T-helper 1 cell (primary cell): ENCODE measurements around the gene MYO5B.

Source experiments
- DNase-seq, 5 donors: peaks; one replicate each; pipeline ENCODE4 v3.0.0-alpha.2; 2012 to 2020

The MYO5B gene

DNA sequence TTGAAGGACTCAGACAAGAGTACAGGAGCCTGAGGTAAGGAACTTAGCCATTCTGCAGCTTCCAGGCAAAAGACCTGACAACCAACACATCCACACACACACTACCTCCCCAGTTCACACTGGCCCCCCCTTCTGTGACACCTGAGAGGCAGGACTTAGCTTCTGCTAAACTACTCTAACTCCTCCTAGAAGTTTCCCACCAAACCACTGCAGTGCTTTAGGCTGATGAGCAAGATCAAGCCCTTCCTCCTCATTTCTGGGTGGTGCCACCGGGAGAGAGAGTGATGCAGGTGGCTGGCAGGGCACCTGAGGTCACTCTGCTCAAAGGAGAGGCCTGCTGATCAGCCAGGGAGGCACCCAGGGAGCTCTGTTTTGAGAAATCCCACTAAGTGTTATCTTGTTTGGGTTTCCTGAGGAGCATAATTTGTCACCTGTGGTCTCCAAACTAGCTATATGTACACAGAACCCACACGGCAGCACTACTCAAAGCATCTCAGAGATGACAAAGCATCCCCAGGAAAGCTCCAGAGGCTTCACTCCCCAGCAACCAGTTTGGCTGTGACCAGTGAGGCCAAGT, 188.4 kb downstream of the MYO5B start:
- no peak for DNase-seq

DNA sequence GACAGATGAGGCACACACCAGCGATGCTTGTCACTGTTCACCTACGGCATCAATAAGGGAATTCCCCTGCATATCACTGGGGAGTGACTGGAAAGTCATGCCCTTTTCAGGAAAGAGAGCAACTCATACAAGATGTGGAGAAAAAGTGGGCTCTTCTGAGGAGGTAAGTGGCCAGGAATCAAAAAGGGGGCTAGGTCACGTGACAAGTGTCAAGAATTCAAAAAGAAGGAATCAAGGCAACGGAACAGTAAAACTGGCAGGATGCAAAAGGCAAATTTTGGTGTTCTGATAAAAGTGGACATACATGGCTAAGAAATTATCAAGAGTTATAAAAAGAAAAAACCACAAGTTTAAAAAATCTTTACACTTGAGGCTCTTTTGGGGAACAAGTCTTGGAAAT, 190.9 kb downstream of the MYO5B start:
- no peak for DNase-seq

DNA sequence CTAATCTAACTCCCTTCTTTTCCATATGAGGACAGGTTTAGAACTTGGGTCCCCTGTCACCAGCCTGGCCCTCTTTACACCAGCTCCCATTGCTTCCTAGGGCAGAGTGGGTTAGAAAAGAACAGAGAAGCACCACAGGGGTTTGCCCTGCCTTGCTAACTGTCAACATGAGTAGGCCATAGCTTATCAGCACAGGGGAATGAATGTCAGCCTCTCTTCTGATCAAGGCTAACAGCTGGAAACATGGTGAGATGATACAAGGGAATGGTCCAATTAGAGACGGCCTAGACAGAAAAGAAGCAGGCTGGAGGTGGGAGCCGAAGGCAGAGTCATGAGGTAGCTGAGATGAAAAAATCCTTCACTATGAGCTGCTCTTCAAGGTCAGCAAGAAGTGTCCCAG, 192.2 kb downstream of the MYO5B start:
- DNase-seq = no peak

DNA sequence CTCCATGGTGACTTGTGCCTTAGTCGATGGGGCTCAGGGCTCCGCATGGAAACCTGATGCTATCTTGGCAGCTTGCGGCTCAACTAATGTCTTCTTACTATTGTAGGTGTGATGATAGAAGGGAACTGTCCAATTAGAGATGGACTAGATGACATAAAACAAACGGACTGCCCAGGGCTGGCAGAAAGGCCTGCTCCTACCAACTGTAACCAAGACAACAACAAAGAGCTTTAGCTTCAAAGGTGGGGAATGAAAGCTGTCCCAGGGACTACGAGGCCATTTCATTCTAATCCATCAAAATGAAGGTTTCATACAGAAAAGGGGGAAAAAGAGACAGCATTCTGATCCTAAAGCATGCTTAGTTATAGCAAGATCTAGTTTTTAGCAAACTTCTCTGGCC, 194.7 kb downstream of the MYO5B start:
- DNase-seq = no peak

DNA sequence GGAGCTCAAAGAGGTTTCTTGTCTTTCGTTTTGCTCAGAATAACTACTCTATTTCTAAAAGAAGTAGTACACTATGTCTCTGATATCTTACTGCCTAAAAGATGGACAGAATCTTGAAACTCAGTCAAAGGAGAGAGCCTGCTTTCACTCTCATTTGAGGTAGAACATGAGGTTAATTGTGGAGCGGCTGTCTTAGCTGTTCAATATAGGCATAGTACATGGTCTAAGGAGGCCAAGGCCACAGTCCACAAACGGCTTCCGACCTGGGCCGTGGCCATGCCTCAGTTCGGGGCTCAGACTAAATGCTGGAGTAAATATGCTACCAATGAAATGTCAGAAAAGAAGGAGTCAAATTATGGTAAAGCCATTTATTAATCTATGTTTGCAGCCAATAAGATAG, 195.8 kb downstream of the MYO5B start:
- DNase-seq = no peak

DNA sequence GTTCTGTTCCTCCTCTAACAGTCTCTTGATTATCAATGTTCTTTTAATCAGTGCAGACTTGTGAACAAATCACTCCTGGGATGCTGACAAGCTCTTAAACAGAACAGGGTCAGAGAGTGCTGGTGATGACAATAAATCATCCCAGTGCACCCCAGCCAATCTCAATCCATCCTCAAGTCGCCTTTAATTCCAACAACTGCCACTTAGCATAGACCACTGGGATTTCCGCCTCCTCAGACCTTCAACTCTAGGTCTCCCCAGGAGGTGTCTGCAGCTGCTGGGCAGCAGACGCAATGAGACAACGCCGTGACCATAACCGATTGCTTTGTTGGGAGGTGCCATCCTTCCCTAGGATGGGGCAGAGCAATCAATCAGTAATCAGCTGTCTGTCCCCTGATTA, 197.4 kb downstream of the MYO5B start:
- no peak for DNase-seq

DNA sequence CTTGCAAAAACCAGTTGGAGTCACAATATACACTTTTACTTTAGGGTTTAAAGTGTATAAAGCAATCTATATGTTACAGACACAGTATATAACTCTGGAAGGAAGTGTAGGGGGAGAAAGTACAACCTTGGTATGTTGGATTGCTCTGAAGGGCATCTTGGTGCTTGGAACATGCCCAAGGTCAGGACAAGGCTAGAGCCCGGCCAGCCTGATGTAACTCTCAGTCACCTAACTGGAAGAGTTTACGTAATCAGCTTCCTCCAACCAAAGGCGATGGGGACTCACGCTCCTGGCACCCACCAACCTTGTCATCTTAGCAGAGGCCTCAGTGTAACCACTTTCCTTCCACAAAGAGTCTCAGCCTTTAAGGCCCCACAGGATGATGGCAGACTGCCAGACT, 200.5 kb downstream of the MYO5B start:
- no peak for DNase-seq

DNA sequence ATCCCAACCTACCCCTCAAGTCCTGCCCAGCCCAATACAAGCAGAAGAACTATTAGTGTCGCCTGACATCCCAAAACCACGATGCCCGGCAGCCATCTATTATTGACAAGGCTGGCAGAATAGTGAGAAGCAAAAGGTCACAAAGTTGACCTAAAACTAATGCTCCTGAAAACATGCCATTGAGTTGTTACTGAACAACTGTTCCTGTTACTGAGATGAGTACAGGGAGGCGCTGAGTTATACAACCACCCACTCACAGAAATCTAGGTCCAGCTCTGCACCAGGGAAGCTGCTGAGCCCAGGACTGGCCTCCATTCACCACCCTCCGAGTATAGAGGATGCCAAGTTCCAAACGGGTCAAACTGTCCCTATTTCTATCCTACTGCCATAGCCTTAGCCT, 201.6 kb downstream of the MYO5B start:
- no peak for DNase-seq

DNA sequence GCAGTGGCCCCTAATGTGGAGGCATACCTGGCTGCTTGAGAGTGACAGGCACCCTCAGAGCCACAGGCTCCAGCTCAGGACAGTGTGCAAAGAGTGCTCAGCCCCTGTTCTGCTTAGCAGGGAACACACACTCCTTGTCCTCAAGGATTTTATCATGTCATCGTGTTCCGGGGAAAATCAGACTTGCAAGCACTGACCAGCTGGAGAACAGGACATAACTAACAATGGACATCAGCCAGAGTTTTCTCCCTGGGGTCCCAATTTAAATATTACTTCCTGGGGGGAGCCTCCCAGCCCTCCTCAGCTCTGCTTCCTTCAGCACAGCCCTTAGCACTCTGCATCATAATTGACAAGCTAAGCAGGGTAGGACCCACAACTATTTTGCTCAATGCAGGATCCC, 206.2 kb downstream of the MYO5B start:
- DNase-seq = no peak

DNA sequence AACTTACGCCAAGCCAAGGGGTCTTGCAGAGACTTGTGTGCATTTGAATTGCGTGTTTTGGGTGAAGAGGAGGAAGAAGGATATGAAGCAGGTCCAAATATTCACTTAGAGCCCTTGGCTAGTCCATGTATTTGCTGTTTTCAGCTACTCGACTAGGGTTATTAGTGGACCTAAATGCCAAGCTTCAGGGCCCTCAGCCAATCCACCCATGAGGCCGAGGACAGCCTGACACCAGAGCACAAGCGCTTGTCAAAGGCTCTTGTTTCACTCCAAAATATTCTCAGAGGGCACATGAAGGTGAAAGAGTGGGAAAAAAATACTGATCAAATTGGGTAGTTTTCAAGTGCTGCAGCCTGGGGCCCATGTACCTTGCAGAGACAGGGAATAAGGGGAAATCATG, 206.8 kb downstream of the MYO5B start:
- no peak for DNase-seq

DNA sequence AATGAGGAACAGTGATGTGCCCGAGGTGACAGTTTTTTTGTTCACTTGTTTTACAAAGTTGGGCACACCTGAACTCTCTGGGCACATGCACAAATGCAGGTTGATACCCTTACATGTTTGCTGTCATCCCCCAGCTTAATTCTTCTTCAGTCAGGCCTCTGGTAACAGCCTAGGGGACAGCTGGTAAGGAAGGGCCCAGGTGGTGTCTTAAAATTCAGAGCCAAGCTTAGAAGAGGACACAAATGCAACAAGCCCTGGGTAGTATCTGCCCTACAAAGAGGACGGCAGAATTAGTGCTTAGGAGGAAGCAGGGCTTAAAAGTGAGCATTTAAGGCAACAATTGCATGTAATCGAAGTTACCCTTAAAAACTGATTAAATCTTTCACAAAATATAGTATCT, 209.7 kb downstream of the MYO5B start:
- DNase-seq = no peak

DNA sequence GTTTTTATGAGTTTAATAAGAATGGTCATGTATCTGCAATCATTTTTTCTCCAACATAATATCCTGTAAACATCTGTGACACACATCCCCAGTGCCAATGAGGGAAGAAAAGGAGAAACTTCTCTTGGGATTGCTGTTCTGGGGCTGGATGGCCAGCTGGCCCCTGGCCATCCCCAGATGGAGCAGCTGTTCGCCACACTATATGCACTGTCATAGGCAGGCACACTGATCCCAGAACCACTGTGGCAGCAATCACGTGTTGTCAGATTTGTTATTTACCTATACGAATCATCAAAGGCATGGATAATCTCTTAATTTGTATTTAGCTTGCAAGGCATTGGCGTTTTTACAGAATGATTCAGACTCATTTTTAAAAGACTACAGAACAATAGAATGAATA, 214.1 kb downstream of the MYO5B start:
- no peak for DNase-seq

DNA sequence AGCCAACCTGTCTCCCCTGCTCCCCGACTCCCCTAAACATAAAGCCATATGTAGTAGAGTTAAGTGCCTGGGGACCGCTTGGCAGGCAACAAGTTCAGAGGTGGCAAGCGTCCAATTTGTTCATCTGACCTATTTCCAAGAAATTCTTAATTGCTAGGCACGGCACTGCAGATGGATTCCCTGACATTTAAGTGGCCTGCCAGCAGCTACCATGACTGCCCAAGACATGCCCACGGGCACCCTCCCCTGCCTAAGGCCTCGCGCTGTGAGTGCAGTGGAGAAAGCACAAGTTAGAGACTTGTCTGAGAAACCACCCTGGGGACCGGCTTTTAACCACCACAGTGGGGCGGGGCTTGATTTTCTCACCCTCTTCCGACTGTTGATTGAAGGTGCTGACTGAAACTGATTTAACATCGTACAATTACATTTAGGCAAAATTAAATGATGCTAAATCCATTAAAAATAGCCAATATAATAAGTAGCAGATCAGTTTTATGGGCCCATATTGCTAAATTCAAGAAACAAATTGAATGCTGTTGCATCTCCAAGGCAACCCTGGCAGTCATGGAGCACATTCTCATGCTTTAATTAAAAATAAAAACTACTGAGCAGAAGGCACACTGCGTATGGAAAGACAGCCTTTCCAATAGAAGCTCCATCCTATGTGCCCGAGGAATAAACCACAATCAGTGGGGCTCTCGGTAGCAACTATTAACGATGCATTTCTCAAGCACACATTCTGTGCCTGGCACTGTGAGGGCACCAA, 218.0 kb downstream of the MYO5B start:
- DNase-seq = no peak

DNA sequence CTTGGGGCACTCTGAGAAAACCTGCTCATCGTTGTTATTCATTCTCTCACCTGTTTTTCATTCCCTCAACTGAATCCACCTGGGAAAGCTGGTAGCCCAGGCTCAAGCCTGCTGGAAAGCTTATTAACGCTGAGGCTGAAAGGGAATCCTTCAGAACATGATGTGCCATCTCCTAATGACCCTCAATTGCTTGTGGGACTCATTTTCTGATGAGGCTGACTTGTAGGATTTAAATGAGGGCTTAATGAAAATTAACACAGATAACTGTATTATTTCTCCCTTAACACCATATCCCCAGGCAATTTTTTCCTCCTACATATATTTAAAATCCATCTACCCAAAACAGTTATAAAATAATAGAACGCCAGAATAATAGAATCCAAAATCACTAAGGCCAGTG, 218.9 kb downstream of the MYO5B start:
- DNase-seq = no peak

DNA sequence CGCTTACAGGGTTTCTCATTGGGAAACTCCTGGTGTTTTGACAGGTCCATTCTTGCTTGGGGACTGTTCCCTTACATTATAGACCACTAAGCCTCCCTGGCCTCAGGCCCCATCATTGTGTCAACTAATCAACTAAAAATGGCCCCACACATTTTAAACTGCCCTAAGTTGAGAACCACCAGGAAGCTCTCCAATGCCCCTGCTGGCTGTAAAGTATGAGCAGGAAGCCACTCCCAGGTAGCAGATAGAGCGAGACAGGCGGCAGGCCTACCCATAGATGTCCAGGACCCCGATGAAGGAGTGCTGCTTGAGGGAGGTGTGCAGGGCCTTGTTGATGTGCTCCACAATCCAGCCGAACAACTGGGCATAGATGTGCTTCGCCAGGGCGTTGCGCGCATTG, 220.9 kb downstream of the MYO5B start:
- DNase-seq = no peak

DNA sequence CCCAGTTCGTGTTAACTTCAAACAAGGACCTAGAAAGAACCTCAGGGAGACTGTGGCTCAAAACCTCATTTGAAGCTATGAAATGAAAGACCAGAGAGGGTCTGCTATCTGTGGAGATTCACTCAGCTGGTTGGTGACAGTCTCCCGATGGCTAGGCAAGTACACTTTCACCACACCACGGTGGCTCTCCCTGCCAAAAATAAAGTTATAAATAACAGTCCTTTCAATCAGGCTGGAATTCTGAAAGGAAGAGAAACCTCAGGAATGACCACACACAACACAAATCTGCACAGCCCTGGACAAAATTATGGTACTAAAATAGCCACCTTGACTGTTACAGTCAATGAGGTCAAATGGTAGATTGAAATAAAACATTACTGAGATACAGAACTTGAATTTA, 221.4 kb downstream of the MYO5B start:
- DNase-seq = no peak

DNA sequence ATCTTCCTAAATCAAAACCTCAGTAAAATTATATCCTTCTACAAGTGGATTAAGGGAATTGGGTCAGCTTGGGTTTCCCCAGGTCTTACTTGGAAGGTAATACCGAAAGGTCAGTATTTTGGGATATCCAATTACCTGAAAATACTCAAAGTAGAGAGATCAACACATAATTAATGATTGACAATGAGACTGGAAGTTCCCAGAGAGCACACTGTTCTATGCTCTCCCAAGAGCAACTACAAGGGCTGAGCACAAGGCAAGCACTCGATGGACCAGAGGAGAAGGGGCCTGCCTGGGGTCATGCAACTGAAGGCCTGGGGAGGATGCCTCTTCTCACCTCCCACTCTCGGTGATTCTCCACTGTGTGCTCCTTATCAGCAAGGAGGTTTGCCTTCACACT, 222.4 kb downstream of the MYO5B start:
- no peak for DNase-seq

DNA sequence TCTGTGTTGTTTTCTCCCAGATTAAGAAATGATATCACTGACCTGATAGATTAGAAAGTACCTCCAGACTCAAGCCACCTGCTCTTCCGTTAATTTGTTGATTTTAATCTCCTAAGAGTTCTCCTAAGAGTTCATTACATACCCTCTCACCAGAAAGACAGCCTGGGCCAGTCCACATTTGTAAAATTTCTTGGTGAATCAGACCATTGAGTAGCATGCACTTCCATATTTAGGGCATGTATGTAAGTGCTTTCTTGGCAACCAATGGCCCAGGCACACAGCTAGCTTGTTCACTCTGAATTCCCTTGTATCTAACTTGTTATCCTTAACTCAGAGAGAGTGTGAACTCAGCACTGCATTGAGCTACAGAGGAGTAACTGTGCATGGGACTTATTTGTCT, 223.5 kb downstream of the MYO5B start:
- DNase-seq = no peak

DNA sequence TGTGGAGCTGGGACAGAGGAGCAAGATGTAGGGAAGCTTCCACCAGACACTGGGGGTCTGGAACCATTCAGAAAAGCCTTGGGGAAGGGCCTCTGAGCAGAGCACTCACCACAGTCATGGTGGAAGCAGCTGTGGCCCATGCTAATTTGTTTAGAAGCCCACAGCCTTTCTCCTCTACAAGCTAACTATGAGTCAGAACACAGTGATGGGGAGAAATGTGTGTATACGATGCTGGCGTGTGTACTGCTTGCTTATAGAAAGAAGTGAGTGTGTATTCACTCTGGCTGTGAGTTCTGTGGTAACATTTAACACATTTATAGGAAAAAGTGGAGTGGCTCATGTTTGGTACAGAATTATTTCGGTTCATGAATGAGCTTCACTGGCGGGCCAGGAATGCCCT, 224.6 kb downstream of the MYO5B start:
- DNase-seq = no peak

DNA sequence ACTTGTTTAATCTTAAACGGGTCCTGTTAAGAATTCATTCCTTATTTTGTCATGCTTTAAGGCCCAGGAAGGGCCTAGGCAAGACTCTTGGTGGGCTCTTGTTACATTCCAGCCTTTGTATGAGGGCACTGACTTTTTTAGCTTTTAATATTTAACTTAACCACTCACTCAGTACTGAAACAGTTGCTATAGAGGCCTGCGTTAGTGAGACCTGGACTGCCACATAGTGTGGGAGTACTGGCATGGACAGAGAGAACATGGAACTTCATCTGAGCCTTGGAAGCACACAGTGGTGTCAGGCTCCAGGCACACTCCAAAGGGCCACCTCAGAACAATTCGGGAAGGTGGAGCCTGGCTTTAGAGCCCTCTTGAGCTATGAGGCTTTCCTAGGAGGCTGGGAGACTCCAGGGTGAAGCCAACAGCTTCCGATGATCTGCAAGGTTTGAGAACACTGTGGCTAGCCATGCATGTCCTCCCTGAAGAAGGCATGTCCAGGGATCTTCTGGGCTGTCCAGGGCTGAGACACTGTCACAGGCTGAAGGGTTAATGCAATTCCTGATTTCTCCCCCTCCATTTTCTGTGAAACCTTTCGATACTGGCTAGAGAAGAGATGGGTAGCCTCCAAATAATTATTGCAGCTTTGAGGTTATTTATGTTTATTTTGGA, 226.2 kb downstream of the MYO5B start:
- no peak for DNase-seq

DNA sequence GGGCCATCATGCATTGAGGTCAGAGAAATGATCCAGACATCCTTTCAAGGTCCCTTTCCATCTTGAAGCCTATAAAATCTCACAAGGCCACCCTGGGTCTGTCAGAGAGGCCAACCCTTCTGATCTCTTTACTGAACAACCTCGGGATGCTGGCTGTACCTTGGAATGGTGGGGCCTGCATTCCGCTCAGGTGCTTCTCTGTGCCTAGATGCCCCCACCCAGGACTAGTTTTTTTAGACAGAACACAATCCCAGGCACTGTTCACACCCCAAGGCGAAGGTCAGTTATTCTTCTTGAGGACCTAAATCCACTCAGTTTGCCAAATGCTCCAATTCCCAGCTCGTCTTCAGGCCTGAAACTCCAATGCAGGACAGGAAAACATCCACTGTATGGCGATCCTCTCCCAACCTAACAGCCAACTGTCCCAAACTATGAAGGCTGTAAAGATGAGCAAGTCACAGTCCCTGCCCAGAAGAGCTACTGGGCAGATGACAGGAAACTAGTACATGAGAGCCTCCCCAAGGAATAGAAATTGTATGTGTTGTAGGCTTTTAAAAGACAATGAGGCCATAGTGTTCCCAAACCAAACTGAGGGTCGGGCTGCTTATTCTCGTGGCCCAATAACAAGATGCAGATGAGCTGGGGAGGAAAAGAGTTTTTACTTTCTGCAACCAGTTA, 227.2 kb downstream of the MYO5B start:
- no peak for DNase-seq

DNA sequence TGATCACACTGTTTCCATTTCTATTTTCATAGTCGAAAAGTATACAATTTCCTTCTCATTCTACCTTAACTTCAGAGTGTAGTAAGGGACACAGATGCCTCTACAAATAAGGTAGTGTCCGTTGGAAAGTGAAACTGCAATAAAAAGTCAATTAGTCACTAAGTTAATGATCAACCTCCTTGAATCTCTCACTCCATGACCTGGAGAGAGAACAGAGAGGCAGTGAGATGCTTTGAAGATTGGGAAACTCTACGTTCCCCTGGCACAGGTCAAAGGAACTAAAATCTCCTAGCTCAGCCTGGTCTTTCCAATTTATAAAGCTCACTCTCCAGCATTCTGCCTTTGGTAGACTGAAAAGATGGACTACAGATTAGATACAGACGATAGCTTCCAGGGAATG, 227.8 kb downstream of the MYO5B start:
- DNase-seq = no peak

DNA sequence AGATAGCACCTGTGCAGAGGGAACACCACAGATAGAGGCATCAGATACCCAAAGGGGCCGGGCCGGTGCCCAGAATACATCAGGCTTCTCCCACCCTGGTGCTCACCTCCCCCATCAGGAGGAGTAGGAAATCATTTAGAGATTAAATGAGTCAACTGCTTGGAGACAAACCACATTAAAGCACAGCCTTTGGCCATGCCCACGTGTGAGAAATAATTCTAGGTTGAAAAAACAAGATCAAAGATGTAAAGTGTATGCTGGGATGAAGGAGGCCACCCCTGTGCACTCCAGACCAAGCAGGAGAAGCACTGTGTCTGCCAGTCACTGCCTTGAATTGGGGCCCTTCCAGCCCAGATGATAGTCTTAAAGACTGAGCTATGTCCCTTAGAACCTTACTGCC, 228.9 kb downstream of the MYO5B start:
- DNase-seq = no peak

DNA sequence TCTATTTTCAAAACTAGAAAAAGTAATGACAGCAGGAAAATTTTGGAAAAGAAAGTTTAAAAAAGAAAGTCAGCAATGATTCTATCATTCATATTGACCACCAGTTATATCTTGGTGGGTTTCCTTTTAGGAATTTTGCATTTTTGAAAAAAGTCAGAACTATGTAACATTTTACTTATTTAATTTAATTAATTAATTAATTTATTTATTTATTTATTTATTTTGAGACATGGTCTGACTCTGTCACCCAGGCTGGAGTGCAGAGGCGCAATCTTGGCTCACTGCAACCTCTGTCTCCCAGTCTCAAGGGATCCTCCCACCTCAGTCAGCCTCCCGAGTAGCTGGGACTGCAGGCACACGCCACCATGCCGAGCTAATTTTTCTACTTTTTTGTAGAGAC, 231.7 kb downstream of the MYO5B start:
- no peak for DNase-seq
